SK-N-SH (cell line): ENCODE results near the gene THAP7. TPM values are rescaled to one million over a fixed set of nuclear protein-coding genes. Genes with fewer than 3 reads are reported as not detected.
"Not testable (repeated sequence)": the region's sequence is repeated elsewhere in the genome, so short reads cannot be mapped to it uniquely, and the experiment has no call there.

Experiments
- CTCF ChIA-PET: fragments of 300-600, 350-600 bp; formaldehyde crosslinking; extraction: SDS; loops from one replicate; lab custom pipeline; 2021; lab: Yijun Ruan, JAX
- POLR2A ChIA-PET: fragments of 350-600 bp; sonication (Branson Sonifier 250); formaldehyde crosslinking; extraction: SDS; loops from one replicate; lab custom pipeline; 2020; ENCODE audit warnings: antibody characterized with exemption, inconsistent platforms; lab: Yijun Ruan, JAX
- DNase-seq: peaks from one replicate; pipeline ENCODE4 v3.0.0; 2012
- H2AFZ ChIP-seq: fragments of 200-600 bp; sonication (generic); 2 replicates; pipeline ENCODE4 v1.8.1; 2016; ENCODE audit warnings: antibody characterized with exemption, mild to moderate bottlenecking, low read depth
- H3F3A ChIP-seq: fragments of 200-600 bp; sonication (generic); replicated peaks from 2 replicates; pipeline ENCODE3; 2016; ENCODE audit warnings: antibody characterized with exemption, mild to moderate bottlenecking; ENCODE audit not compliant: insufficient read depth
- H3K27ac ChIP-seq, 2 experiments: fragments of 200-500 bp in 1 of 2; fragments of 200-600 bp in 1 of 2; sonication (Bioruptor generic) in 1 of 2; sonication (generic), shearing (Covaris generic) in 1 of 2; 2 replicates each; pipeline versions ENCODE4 v1.5.1 to v1.6.1; 2014 to 2016; ENCODE audit warnings: low read depth in 2 of 2, inconsistent platforms in 1 of 2, low read length in 1 of 2, mild to moderate bottlenecking in 1 of 2, mixed read lengths in 1 of 2
- H3K27me3 ChIP-seq: fragments of 200-600 bp; sonication (generic), shearing (Covaris generic); 2 replicates; pipeline ENCODE4 v1.6.1; 2016; ENCODE audit warnings: mixed run types; ENCODE audit not compliant: insufficient read depth
- H3K36me3 ChIP-seq, 2 experiments: fragments of 200-500 bp in 1 of 2; fragments of 200-600 bp in 1 of 2; sonication (Bioruptor generic) in 1 of 2; sonication (generic) in 1 of 2; replicated peaks in 1 of 2; 2 replicates each; pipeline versions ENCODE3 to v1.5.1; 2014 to 2016; ENCODE audit warnings: low read length in 1 of 2, mild to moderate bottlenecking in 1 of 2; ENCODE audit not compliant: insufficient read depth in 2 of 2, control insufficient read depth in 1 of 2
- H3K4me1 ChIP-seq, 2 experiments: fragments of 200-500 bp in 1 of 2; fragments of 200-600 bp in 1 of 2; sonication (Bioruptor generic) in 1 of 2; sonication (generic), shearing (Covaris generic) in 1 of 2; 2 replicates each; pipeline versions ENCODE4 v1.5.1 to v1.6.1; 2014 to 2016; ENCODE audit warnings: low read depth in 1 of 2, low read length in 1 of 2, mixed run types in 1 of 2; ENCODE audit not compliant: insufficient read depth in 2 of 2, control insufficient read depth in 1 of 2
- H3K4me2 ChIP-seq: fragments of 200-600 bp; sonication (generic), shearing (Covaris generic); 2 replicates; pipeline ENCODE4 v1.6.1; 2017; ENCODE audit warnings: mixed run types
- H3K4me3 ChIP-seq, 2 experiments: fragments of 200-500 bp in 1 of 2; fragments of 200-600 bp in 1 of 2; sonication (Bioruptor generic) in 1 of 2; sonication (generic), shearing (Covaris generic) in 1 of 2; 2 replicates each; pipeline versions ENCODE4 v1.5.1 to v1.8.1; 2014 to 2016; ENCODE audit warnings: low read depth in 2 of 2, inconsistent platforms in 1 of 2, low read length in 1 of 2, mild to moderate bottlenecking in 1 of 2, mixed read lengths in 1 of 2, moderate library complexity in 1 of 2
- H3K79me2 ChIP-seq: fragments of 200-600 bp; sonication (generic); 2 replicates; pipeline ENCODE4 v1.8.1; 2017; ENCODE audit warnings: mild to moderate bottlenecking; ENCODE audit not compliant: insufficient read depth
- H3K9ac ChIP-seq: fragments of 200-600 bp; sonication (generic); 2 replicates; pipeline ENCODE4 v1.6.1; 2017; ENCODE audit warnings: mixed run types
- H3K9me2 ChIP-seq: fragments of 200-600 bp; sonication (generic); 2 replicates; pipeline ENCODE4 v1.6.1; 2017; ENCODE audit warnings: mixed run types
- H3K9me3 ChIP-seq: fragments of 200-600 bp; sonication (generic); 2 replicates; pipeline ENCODE4 v1.6.1; 2017; ENCODE audit warnings: mixed run types, mild to moderate bottlenecking, moderate library complexity
- H4K20me1 ChIP-seq: fragments of 200-600 bp; sonication (generic); 2 replicates; pipeline ENCODE4 v1.6.1; 2017; ENCODE audit warnings: mild to moderate bottlenecking, mixed run types; ENCODE audit not compliant: insufficient read depth
- FOXJ3 ChIP-seq: sonication (generic); formaldehyde crosslinking; IDR thresholded peaks from 2 replicates; pipeline ENCODE4 v1.5.1; 2020; ENCODE audit warnings: mild to moderate bottlenecking, missing genetic modification reagents
- MXI1 ChIP-seq: IDR thresholded peaks from 2 replicates; pipeline ENCODE4 v1.6.1; 2012; ENCODE audit warnings: mild to moderate bottlenecking, low read depth, low read length, improper control_type of control experiment
- POLR2AphosphoS5 ChIP-seq: IDR thresholded peaks from 2 replicates; pipeline ENCODE4 v1.6.1; 2012; ENCODE audit warnings: low read depth, low read length
- RAD21 ChIP-seq: IDR thresholded peaks from 2 replicates; pipeline ENCODE4 v1.6.1; 2012; ENCODE audit warnings: mild to moderate bottlenecking, low read length
- RXRA ChIP-seq: IDR thresholded peaks from 2 replicates; pipeline ENCODE4 v1.4.0; 2012; ENCODE audit warnings: low read depth, mild to moderate bottlenecking, borderline replicate concordance
- TEAD4 ChIP-seq: IDR thresholded peaks from 2 replicates; pipeline ENCODE4 v1.4.0; 2012; ENCODE audit warnings: mild to moderate bottlenecking, borderline replicate concordance; ENCODE audit not compliant: insufficient read depth
- USF1 ChIP-seq: IDR thresholded peaks from 2 replicates; pipeline ENCODE4 v1.4.0; 2012; ENCODE audit warnings: low read depth, borderline replicate concordance
- YY1 ChIP-seq: IDR thresholded peaks from 2 replicates; pipeline ENCODE4 v1.4.0; 2012; ENCODE audit warnings: low read depth, mild to moderate bottlenecking
- WGBS: methylation state at CpG from one replicate; pipeline ENCODE4 v1.1.6; 2017; ENCODE audit warnings: low lambda C conversion rate; 5-methylcytosine and 5-hydroxymethylcytosine counted together
- polyA plus RNA-seq, 3 experiments: library from polyadenylated mRNA; depleted of rRNA; stranded (reverse); fragments of >200 nt; gene quantifications; 2 replicates each; pipeline ENCODE4 v1.2.3, GENCODE V29; 2012
- TF ChIP-seq, protein P1 (sequence below): IDR thresholded peaks from 2 replicates; pipeline ENCODE4 v1.6.1; 2012; ENCODE audit warnings: mild to moderate bottlenecking, low read depth, low read length, moderate library complexity
- TF ChIP-seq, protein P2 (sequence below): IDR thresholded peaks from 2 replicates; pipeline ENCODE4; 2012

The THAP7 gene
- polyA plus RNA-seq, 1 of the 3 experiments (the other 2 are of a cell fraction): 32.0 TPM

DNA sequence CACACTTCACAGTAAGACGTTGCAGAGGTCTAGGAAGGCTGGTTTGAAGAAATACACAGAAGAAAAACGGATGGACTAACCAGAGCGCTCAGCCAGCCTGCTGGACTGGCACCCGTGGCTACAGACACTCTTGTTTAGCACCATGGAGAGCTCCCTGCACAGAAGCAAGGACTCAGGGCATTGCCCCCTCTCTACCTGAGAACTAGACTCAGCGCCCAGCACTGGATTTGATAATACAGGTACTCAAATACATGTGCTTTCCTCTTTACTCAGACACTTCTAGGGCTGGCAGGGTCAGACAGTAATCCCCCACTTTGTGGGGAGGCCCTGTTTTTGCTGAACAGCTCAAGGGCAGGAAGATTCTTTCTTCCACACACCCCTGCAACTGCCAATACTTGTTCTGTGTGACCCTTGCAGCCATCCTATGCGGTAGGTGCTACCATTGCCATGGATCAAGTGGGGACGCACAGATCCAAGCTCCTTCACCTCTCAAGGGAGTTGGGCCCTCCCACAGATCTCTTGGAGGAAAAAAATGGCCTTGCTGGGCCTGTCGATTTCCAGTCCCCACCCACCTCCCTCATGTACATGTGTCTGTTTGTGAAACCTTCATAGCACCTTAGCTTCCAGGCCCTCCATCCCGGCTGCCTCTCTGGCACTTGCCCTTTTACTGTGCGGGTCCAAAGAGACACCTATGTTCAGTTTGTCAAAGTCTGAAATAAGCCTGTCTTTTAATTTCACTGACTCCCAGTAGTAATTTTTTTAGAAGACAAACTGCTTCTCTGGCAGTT is 7.9 kb upstream of the THAP7 start:
- H2AFZ ChIP-seq: no peak overlapping the region
- POLR2A ChIA-PET: interaction anchor here (1.2 kb wide), 1 partner anchor 28 kb away, joined by 3 read pairs; the partner anchor contains the start of gene LZTR1
- H3K79me2 ChIP-seq: peaks cover 7% of the 10 kb centered on the region; the same call in 1 of the 2 replicates
- no peak overlapping the region for H3K27ac ChIP-seq
- CTCF ChIA-PET: interaction anchor here (1.0 kb wide), 1 partner anchor 28 kb away, joined by 3 read pairs; the partner anchor contains the start of gene LZTR1
- H4K20me1 ChIP-seq: no peaks in the 10 kb centered on the region
- H3K4me3 ChIP-seq: no peak overlapping the region
- peaks cover 5% of the 10 kb centered on the region for H3F3A ChIP-seq
- no peaks in the 10 kb centered on the region for H3K27me3 ChIP-seq
- WGBS: 74% methylated on average over 8 of the region's 10 CpGs
- DNase-seq: no peak
- H3K9ac ChIP-seq: no peak overlapping the region
- TF ChIP-seq, protein P1, sequence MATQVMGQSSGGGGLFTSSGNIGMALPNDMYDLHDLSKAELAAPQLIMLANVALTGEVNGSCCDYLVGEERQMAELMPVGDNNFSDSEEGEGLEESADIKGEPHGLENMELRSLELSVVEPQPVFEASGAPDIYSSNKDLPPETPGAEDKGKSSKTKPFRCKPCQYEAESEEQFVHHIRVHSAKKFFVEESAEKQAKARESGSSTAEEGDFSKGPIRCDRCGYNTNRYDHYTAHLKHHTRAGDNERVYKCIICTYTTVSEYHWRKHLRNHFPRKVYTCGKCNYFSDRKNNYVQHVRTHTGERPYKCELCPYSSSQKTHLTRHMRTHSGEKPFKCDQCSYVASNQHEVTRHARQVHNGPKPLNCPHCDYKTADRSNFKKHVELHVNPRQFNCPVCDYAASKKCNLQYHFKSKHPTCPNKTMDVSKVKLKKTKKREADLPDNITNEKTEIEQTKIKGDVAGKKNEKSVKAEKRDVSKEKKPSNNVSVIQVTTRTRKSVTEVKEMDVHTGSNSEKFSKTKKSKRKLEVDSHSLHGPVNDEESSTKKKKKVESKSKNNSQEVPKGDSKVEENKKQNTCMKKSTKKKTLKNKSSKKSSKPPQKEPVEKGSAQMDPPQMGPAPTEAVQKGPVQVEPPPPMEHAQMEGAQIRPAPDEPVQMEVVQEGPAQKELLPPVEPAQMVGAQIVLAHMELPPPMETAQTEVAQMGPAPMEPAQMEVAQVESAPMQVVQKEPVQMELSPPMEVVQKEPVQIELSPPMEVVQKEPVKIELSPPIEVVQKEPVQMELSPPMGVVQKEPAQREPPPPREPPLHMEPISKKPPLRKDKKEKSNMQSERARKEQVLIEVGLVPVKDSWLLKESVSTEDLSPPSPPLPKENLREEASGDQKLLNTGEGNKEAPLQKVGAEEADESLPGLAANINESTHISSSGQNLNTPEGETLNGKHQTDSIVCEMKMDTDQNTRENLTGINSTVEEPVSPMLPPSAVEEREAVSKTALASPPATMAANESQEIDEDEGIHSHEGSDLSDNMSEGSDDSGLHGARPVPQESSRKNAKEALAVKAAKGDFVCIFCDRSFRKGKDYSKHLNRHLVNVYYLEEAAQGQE: peak; percentile 97
- TF ChIP-seq RAD21: no peak
- no peaks in the 10 kb centered on the region for H3K9me2 ChIP-seq
- H3K36me3 ChIP-seq: peaks cover 0 to 4% of the 10 kb centered on the region in 2 experiments
- H3K4me1 ChIP-seq: peaks cover 5 to 21% of the 10 kb centered on the region in 2 experiments; a peak in 3 of 4 replicates
- no peak overlapping the region for H3K4me2 ChIP-seq
- H3K9me3 ChIP-seq: no peaks in the 10 kb centered on the region

GRCh38 chr22:21009208-21009607 is 7.3 kb upstream of the THAP7 start:
- POLR2A ChIA-PET, H3K4me2 ChIP-seq, H2AFZ ChIP-seq, H3K27ac ChIP-seq, H3K9me2 ChIP-seq, H3K9ac ChIP-seq, H4K20me1 ChIP-seq, DNase-seq, H3K4me3 ChIP-seq, H3K36me3 ChIP-seq, H3K27me3 ChIP-seq, H3F3A ChIP-seq, H3K9me3 ChIP-seq, CTCF ChIA-PET, H3K79me2 ChIP-seq: not testable (repeated sequence)
- H3K4me1 ChIP-seq: peaks cover 0 to 15% of the 10 kb centered on the region in 2 experiments; a peak in 1 of 4 replicates
- WGBS: 92% methylated on average over 9 of the region's 13 CpGs

DNA sequence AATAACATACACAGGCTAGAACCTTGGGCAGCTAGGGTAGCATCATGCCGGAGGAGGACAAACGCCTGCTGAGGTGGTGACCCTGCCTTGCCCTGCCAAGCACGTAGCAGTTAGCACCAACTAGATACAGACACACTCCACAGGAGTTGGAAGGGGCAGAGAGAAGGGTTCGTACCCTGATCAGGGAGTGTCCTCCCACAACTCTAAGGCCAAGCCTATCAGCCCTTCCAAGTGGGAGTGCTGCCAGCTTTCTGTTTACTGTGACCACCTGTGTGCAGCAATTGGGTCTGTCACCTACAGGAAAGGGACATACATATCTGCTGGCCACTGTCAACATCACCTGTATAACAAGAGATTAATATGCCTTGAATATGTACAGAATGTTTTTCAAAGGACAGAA is 1.9 kb upstream of the THAP7 start:
- Histone ChIP-seq H3K27me3 (no peaks in the 10 kb centered on the region), H3K9me3 (no peaks in the 10 kb centered on the region), H2AFZ (no peak overlapping the region), H3K9ac (no peak overlapping the region), H3K4me2 (peak overlapping the region; percentile 95; the same call in 1 of the 2 replicates), H3K4me3 (no peak overlapping the region; a peak in 2 of 4 replicates), H3K79me2 (peaks cover 37% of the 10 kb centered on the region), H3F3A (peaks cover 16% of the 10 kb centered on the region), H3K9me2 (no peaks in the 10 kb centered on the region), H4K20me1 (0 out of 2 replicates have a peak, but pooled peaks cover 2% of the 10 kb centered on the region), H3K36me3 (peaks cover 7 to 17% of the 10 kb centered on the region in 2 experiments), H3K27ac (0 out of 4 replicates have a peak overlapping the region, but pooled peaks of 1 of the 2 experiments have one; percentile 5), H3K4me1 (peaks cover 12 to 37% of the 10 kb centered on the region in 2 experiments; a peak in 3 of 4 replicates)
- ChIA-PET POLR2A (interaction anchor here (0.7 to 3.3 kb wide), 2 partner anchors 10 to 22 kb away, joined by 3 to 34 read pairs; partner anchors contain the start of genes LZTR1 and P2RX6), CTCF (interaction anchor here (2.1 to 2.6 kb wide), 3 partner anchors 9 to 119 kb away, joined by 9 to 11 read pairs (median 9); no protein-coding TSS in a partner anchor)
- WGBS: 90% methylated on average over 4 of the region's 4 CpGs
- DNase-seq: no peak
- TF ChIP-seq, protein P2, sequence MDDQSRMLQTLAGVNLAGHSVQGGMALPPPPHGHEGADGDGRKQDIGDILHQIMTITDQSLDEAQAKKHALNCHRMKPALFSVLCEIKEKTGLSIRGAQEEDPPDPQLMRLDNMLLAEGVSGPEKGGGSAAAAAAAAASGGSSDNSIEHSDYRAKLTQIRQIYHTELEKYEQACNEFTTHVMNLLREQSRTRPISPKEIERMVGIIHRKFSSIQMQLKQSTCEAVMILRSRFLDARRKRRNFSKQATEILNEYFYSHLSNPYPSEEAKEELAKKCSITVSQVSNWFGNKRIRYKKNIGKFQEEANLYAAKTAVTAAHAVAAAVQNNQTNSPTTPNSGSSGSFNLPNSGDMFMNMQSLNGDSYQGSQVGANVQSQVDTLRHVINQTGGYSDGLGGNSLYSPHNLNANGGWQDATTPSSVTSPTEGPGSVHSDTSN: no peak
- TF ChIP-seq USF1: no peak
- TF ChIP-seq MXI1: no peak
- no peak for TF ChIP-seq YY1
- TF ChIP-seq RAD21: no peak
- no peak for TF ChIP-seq TEAD4
- TF ChIP-seq RXRA: no peak
- TF ChIP-seq POLR2AphosphoS5: no peak
- no peak for TF ChIP-seq FOXJ3
